H7 (cell line): ENCODE data around the gene TSEN54. TPM values are rescaled to one million over a fixed set of nuclear protein-coding genes. Genes with fewer than 3 reads are reported as not detected.
A peak's percentile ranks its signal among the peaks of the same experiment; 100 is the strongest.
"Not testable (repeated sequence)": the region's sequence is repeated elsewhere in the genome, so short reads cannot be mapped to it uniquely, and the experiment has no call there.

Experiments used
- DNase-seq: peaks from one replicate; pipeline ENCODE4 v3.0.0; 2012
- H3K27me3 ChIP-seq: 2 replicates; pipeline ENCODE4 v1.6.0; 2011; ENCODE audit warnings: mild to moderate bottlenecking, low read length; ENCODE audit not compliant: control insufficient read depth, insufficient read depth
- H3K36me3 ChIP-seq: replicated peaks from 2 replicates; pipeline ENCODE4 v1.5.1; 2011; ENCODE audit warnings: low read length; ENCODE audit not compliant: control insufficient read depth, insufficient read depth
- H3K4me3 ChIP-seq: 2 replicates; pipeline ENCODE4 v1.5.1; 2011; ENCODE audit warnings: low read depth, mild to moderate bottlenecking, control low read depth, low read length, moderate library complexity; ENCODE audit not compliant: insufficient read depth
- total RNA-seq: library from RNA; depleted of rRNA; stranded (reverse); fragments of >200 nt; shearing (Covaris generic); gene quantifications from 2 replicates; pipeline ENCODE4 v1.2.3, GENCODE V29; 2014

TSEN54 gene
- total RNA-seq, 1 experiment from 2014 or later = 49.4 TPM

DNA sequence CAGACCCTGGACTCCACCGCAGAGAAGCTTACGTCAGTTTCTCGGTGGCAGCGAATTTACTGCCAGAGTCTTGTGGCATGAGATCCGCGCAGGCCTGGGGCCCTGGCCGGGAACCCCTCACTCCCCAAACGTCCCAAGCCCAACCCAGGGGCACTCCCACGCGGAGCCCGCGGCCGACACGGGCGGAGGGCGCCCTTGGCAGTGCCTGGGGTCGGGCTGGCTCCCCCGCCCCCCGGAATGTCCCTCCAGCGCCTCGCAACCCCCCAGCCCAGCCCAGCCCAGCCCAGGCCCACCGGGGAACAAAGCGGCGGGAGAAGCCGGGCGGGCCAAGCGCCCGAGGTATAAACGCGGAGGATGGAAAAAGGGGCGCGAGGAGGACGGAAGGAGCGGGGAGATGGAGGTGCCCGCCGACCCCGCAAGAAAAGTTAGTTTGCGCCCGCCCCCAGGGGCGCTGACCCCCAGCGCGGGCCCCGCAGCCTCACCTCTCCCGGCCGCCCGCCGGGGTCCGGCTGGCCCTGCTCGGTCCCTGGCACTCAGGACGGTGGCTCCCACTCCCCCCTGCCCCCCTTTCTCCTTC is 1.3 kb upstream of the TSEN54 start:
- Histone ChIP-seq H3K27me3 (no peaks in the 10 kb centered on the region; the same call in 1 of the 2 replicates), H3K4me3 (peak overlapping the region; percentile 97), H3K36me3 (peaks cover 7% of the 10 kb centered on the region)
- DNase-seq = peak; percentile 91

DNA sequence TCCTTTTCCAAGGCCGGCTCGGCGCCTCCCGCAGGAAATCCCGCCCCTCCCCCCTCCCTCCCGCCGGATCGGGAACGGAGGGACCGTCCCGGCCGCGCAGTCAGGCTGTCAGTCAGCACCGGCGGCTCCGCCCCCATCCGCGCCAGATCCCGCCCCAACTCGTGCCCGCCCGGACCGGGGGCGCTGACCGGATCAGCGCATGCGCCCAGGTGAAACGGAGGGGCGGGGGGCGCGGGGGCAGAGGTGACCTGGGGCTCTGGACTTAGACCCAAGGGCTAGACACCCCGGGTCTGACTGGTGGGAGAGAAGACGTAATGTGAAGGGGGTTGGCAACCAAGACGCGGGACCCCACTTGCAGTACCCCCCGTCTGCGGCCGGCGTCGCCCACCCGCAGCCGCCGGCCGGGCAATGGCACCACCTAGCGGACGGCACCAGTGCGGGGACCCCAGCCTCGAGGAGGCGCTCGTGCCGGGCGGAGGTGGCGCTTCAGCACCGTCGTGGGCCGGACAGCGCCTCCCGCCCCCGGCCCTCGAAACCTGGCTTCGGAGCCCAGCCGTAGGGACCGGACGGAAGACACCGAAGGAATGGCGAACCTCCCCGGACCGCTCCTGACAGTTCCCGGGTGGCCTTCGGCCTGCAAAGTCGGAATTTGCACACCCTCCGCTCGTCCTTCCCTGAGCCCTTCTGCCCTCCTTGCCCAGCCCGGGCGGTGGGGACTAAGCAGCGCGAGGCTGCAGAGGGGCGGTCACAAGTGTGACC is 653 bp upstream of the TSEN54 start, which contains the start of gene CASKIN2:
Gene CASKIN2, minus strand, starts transcription at position 42 of the 759 bp plus-strand sequence. CDS start 1,733 bp downstream, outside the sequence.
- DNase-seq = peak; percentile 100
- Histone ChIP-seq H3K27me3 (no peaks in the 10 kb centered on the region; the same call in 1 of the 2 replicates), H3K36me3 (peaks cover 7% of the 10 kb centered on the region), H3K4me3 (peak within 1 kb of the TSS; percentile 97)

DNA sequence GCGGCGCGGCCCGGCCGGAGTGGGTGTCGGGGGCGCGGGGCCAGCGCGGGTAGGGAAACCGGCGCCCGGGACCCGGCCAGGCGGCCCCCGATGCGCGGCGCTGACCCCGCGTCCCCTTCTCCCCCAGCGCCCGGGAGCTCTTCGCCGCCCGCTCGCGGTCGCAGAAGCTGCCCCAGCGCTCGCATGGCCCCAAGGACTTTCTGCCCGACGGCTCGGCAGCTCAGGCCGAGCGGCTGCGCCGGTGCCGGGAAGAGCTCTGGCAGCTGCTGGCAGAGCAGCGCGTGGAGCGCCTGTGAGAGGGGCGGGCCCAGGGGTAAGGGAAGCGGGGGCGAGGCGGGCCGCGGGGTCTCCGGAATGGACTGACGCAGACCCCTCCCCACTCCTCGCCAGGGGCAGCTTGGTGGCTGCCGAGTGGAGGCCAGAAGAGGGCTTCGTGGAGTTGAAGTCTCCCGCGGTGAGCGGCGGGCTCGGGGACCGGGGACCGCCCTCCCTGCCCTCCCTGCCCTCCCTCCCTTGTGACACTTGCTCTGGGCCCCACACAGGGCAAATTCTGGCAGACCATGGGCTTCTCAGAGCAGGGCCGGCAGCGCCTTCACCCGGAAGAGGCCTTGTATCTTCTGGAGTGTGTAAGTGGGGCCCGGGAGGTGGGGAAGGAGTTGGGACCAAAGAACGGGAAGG is 430 bp downstream of the TSEN54 start:
- Histone ChIP-seq H3K4me3 (peak overlapping the region; percentile 82), H3K36me3 (peaks cover 9% of the 10 kb centered on the region), H3K27me3 (no peaks in the 10 kb centered on the region; the same call in 1 of the 2 replicates)
- DNase-seq = no peak

DNA sequence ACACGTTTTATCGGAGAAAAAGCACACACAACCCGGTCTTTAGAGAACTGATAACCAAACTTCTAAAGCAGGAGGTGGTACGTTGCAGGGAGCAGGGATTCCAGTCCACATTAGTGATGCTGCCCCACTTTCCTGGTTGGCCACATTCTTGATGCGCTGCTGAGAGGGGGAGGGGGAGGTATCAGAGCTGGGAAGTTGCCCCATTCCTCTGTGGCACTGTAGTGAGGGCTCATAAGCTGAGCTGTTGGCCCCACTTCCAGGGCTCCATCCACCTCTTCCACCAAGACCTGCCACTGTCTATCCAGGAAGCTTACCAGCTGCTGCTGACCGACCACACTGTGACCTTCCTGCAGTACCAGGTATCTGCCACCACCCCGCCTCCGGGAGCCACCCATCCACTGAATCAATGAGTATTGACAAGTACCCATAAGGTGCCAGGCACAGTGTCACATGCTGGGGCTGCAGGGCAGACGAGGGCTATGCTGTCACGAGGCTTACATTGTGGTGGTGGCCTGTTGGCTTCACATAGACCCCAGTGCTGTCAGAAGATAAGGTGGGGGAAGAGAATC is 1.1 kb downstream of the TSEN54 start:
- H3K4me3 ChIP-seq = peak overlapping the region; percentile 82
- H3K36me3 ChIP-seq = peaks cover 11% of the 10 kb centered on the region
- DNase-seq = peak; percentile 80
- H3K27me3 ChIP-seq = no peaks in the 10 kb centered on the region; the same call in 1 of the 2 replicates

DNA sequence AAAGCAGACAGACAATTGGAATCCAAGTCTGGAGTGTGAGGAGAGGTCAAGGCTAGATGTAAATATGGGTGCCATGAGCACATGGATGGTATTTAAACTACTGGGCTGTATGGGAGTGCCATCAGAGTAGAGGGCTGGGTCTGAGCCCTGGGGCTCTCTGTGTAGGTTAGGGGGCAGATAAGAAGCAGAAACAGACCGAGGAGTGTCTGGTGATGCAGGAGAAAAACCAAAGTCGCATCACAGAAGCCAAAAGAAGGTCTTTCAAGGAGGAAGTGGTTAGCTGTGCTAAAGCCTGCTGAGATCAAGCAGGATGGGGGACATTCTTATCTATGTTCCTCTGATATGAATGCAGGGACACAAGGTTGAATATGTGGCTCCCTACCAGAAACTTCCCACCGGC is 1.9 kb downstream of the TSEN54 start:
- Histone ChIP-seq H3K27me3 (no peaks in the 10 kb centered on the region; the same call in 1 of the 2 replicates), H3K36me3 (peaks cover 10% of the 10 kb centered on the region), H3K4me3 (no peak overlapping the region)
- no peak for DNase-seq

DNA sequence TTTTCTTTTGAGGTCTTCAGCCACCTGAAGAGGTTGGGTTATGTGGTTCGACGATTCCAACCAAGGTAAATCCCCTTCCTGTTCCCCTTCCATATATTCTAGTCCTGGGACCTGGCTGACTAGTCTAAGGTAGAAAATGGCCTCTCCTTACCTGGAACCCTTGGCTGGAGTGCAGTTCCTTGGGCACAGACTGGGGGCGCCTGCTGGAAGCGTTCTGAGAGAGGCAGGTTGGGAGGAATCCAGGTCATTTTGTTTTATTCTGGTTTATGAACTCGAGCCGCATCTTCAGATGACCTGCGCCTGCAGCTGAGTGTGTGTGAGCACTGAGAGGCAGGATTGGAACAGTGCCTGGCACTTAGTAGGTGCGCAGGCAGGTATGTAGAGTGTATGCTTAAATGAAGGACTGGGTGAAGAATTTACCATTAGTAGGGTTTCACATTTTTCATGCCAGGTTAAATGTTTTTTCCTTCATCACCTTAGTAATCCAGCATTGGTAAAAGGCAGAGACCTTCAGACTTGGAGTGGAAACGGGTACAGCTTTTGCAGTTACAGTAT is 2.7 kb downstream of the TSEN54 start:
- H3K4me3 ChIP-seq = no peak overlapping the region
- H3K36me3 ChIP-seq = peaks cover 13% of the 10 kb centered on the region
- DNase-seq = no peak
- no peaks in the 10 kb centered on the region; the same call in 1 of the 2 replicates for H3K27me3 ChIP-seq

DNA sequence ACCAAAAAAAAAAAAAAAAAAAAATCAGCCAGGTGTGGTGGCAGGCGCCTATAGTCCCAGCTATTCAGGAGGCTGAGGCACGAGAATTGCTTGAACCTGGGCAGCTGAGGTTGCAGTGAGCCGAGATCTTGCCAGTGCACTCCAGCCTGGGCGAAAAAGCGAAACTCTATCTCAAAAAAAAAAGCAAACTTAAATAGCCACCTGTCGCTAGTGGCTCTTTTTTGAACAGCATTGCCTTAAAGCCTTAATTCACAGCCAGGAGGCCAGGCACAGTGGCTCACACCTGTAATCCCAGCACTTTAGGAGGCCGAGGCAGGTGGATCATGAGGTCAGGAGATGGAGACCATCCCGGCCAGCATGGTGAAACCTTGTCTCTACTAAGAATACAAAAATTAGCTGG is 4.1 kb downstream of the TSEN54 start:
- H3K27me3 ChIP-seq, DNase-seq, H3K4me3 ChIP-seq: not testable (repeated sequence)
- peaks cover 14% of the 10 kb centered on the region for H3K36me3 ChIP-seq

DNA sequence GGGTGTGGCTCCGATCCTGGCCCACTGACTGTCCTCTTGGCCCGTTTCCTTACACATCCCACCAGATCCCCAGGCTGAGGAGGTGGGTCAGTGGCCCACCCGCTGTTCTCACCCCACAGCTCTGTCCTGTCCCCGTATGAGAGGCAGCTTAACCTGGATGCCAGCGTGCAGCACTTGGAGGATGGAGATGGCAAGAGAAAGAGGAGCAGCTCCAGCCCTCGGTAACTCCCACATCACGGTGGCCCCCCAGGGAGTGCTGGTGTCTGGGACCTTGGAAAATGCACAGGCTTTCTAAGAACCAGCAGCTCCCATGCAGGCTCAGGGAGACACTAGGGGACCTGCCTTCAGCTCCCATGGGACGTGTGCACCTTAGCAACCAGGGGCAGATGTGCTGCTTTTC is 5.0 kb downstream of the TSEN54 start:
- Histone ChIP-seq H3K36me3 (peaks cover 14% of the 10 kb centered on the region), H3K4me3 (no peak overlapping the region), H3K27me3 (peaks cover 5% of the 10 kb centered on the region; the same call in 1 of the 2 replicates)
- no peak for DNase-seq

DNA sequence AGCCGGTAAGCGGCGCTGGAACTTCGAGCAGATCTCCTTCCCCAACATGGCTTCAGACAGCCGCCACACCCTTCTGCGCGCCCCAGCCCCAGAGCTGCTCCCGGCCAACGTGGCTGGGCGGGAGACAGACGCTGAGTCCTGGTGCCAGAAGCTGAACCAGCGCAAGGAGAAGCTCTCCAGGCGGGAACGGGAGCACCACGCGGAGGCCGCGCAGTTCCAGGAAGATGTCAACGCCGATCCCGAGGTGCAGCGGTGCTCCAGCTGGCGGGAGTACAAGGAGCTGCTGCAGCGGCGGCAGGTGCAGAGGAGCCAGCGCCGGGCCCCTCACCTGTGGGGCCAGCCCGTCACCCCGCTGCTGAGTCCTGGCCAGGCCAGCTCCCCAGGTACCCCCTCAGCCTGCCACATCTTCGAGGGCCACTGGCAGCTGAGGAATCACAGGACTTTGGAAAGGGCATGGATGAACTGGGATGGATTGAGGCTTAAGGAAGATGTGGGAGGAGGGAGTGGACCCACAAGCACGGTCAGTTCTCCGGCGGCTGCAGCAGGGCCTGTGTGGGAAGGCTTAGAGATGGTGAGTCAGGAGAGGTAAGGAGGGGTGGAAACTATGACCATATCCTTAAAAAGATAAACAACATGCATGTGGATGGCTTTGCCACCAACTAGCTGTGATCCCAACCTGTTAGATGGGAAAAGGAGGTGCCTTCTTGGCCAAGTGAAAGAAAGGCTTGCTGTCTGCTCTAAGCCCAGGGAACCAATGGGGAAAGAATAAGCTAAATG is 5.8 kb downstream of the TSEN54 start:
- no peak overlapping the region for H3K4me3 ChIP-seq
- peaks cover 7% of the 10 kb centered on the region; the same call in 1 of the 2 replicates for H3K27me3 ChIP-seq
- H3K36me3 ChIP-seq = peaks cover 14% of the 10 kb centered on the region
- DNase-seq = no peak

DNA sequence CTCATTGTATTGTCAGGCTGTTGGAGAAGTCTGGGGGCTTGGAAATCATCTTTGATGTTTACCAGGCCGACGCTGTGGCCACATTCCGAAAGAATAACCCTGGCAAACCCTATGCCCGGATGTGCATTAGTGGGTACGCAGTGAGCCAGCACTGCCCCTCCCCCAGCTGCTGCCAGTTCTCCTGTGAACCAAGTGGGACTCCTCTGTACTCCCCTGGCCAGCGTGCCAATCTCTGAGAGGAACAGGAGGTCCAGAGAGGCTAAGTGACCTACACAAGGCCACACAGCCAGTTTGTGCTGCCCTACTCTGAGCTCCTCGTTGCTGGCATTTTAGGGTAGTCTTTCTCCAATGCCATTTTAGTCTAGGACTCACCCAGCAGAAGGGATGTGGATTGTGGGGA is 7.3 kb downstream of the TSEN54 start:
- H3K36me3 ChIP-seq = peaks cover 12% of the 10 kb centered on the region
- DNase-seq = no peak
- peaks cover 7% of the 10 kb centered on the region; the same call in 1 of the 2 replicates for H3K27me3 ChIP-seq
- H3K4me3 ChIP-seq = no peak overlapping the region

DNA sequence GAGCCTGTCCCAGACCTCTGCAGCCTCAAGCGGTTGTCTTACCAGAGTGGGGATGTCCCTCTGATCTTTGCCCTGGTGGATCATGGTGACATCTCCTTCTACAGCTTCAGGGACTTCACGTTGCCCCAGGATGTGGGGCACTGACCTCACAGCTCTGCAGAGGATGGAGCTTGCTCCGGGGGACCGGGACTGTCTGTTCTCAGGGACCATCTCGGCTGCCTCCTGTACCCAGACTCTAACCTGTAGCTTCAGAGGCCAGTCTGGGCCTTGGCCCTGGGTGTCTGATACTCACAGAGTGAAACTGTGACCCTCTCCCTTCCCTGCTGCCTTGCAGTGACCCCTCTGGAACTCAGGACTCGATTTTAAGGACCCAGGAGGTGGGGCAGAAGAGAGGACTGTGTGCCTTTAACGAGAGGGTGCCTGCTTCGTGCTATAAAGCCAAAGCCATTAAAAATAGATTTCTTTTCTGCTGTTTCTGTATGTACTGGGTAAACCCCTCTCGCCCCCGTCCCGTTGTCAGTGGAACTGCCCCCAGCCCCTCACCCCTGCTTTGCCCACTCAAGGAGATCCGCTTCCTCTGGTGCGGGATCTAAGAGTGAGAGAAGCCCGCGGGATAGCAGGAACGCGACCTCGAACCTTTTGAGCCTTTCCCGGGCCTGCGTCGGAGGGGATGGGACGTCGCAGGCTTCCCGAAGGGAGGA is 8.1 kb downstream of the TSEN54 start:
- H3K4me3 ChIP-seq = peak overlapping the region; percentile 67
- peaks cover 7% of the 10 kb centered on the region; the same call in 1 of the 2 replicates for H3K27me3 ChIP-seq
- DNase-seq = no peak
- peaks cover 12% of the 10 kb centered on the region for H3K36me3 ChIP-seq

DNA sequence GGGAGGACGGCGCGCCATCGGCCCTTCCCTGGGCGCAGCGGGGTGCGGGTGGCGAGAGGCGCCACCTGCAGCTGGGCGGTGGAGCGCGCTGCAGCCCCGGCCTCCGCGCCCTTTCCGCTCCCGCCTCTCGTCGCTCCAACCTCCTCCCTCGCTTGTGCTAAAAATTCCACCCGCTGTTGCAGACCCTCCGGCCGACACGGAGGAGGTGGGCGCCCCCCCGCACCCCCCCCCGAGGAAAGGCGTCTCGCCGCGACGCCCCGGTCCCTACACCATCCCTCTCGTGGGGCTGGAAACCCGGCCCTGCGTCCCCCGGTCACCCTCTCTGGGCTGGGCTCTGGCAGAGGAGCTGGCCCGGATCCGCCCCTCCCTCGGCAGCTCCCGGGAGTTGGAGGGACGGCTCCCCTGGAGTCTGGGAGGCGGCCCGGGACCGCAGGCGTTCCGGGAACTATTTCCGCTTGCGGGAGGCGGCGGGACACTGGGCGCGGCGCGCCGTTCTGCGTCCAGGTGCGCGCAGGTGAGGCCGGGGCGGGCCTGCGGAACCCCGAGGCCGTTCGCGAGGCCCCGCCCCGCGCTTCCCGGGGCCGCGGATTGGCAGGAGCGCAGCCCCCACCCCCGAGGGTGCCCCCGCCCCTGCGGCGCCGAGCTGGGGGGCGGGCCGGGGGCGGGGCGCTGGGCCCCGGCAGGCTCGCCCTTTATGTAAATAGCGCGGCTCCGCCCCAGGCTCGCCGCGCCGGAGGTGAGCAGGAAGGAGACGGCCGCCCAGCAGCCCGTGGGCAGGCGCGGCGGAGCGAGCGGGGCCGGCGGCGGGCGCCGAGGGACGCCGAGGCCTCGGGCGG is 8.9 kb downstream of the TSEN54 start, which contains the start of gene LLGL2:
Gene LLGL2, plus strand, starts transcription at position 728 of the 836 bp plus-strand sequence. CDS start 17,730 bp downstream, outside the sequence.
- Histone ChIP-seq H3K36me3 (peaks cover 12% of the 10 kb centered on the region), H3K27me3 (peaks cover 7% of the 10 kb centered on the region; the same call in 1 of the 2 replicates), H3K4me3 (peak within 1 kb of the TSS; percentile 67)
- peak; percentile 100 for DNase-seq
